ENCODE measurements around the gene CHP1. TPM values are rescaled to one million over a fixed set of nuclear protein-coding genes. Genes with fewer than 3 reads are reported as not detected.
"Not testable (repeated sequence)": the region's sequence is repeated elsewhere in the genome, so short reads cannot be mapped to it uniquely, and the experiment has no call there.

Gene CHP1
- total and polyA plus RNA-seq, 9 of the 15 experiments (the other 6 are each of a cell fraction or from before 2014, with no cell fraction given): 31.7 to 83.4 (median 67.6) TPM

GRCh38 chr15:41233367-41233771, 2.3 kb downstream of the CHP1 start (continued):
- TF ChIP-seq, protein P1, sequence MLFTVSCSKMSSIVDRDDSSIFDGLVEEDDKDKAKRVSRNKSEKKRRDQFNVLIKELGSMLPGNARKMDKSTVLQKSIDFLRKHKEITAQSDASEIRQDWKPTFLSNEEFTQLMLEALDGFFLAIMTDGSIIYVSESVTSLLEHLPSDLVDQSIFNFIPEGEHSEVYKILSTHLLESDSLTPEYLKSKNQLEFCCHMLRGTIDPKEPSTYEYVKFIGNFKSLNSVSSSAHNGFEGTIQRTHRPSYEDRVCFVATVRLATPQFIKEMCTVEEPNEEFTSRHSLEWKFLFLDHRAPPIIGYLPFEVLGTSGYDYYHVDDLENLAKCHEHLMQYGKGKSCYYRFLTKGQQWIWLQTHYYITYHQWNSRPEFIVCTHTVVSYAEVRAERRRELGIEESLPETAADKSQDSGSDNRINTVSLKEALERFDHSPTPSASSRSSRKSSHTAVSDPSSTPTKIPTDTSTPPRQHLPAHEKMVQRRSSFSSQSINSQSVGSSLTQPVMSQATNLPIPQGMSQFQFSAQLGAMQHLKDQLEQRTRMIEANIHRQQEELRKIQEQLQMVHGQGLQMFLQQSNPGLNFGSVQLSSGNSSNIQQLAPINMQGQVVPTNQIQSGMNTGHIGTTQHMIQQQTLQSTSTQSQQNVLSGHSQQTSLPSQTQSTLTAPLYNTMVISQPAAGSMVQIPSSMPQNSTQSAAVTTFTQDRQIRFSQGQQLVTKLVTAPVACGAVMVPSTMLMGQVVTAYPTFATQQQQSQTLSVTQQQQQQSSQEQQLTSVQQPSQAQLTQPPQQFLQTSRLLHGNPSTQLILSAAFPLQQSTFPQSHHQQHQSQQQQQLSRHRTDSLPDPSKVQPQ (CRISPR knock-in tag; IDR thresholded peaks at IDR 0.05; ENCODE audit: borderline replicate concordance): no peak

- H3K27me3 ChIP-seq (ENCODE audit: control insufficient read depth in 2 of 2, insufficient read depth in 2 of 2, low read length in 2 of 2); ATAC-seq; H3K4me2 ChIP-seq (ENCODE audit: insufficient read depth, low read length); in situ Hi-C loops (cut with MboI); DNase-seq (ENCODE audit: extremely low read depth in 1 of 4, low spot score in 3 of 4); POLR2A ChIA-PET; H3K9me3 ChIP-seq (replicated peaks; ENCODE audit: control insufficient read depth, insufficient read depth, low read depth, low read length); H3K4me3 ChIP-seq; CTCF ChIA-PET (ENCODE audit: low intra/inter-chr PET ratio); H3K27ac ChIP-seq (ENCODE audit: extremely low read depth, low read depth, low read length); BruUV-seq (replicated peaks); H4K20me1 ChIP-seq (replicated peaks; ENCODE audit: control insufficient read depth, insufficient read depth, low read length); FAIRE-seq; H3K9me1 ChIP-seq (ENCODE audit: control insufficient read depth, insufficient read depth, low read length); intact Hi-C loops (cut with micrococcal nuclease); H2AFZ ChIP-seq (ENCODE audit: low read depth, low read length); H3K9ac ChIP-seq (ENCODE audit: insufficient read depth in 1 of 2, low read depth in 2 of 2, low read length in 2 of 2): not testable (repeated sequence)
- WGBS (ENCODE audit: insufficient coverage, low coverage, missing lambda C conversion rate): 90% methylated on average over 5 of the region's 5 CpGs
- Histone ChIP-seq H3K36me3 (ENCODE audit: control insufficient read depth, insufficient read depth, low read length) (peaks cover 18% of the 10 kb centered on the region; the same call in 2 of the 3 replicates), H3K4me1 (replicated peaks in 1 of 2; ENCODE audit: control insufficient read depth in 2 of 2, insufficient read depth in 2 of 2, low read length in 2 of 2) (peaks cover 20 to 28% of the 10 kb centered on the region in 2 experiments), H3K79me2 (ENCODE audit: control insufficient read depth, insufficient read depth, low read length) (peaks cover 49% of the 10 kb centered on the region)
Observed at GRCh38 chr15:41235228-41235627, 4.2 kb downstream of the CHP1 start.

All from K562 (cell line).